ENCODE data around the gene NAALAD2. TPM values are rescaled to one million over a fixed set of nuclear protein-coding genes. Genes with fewer than 3 reads are reported as not detected.
A peak's percentile ranks its signal among the peaks of the same experiment; 100 is the strongest.

Gene NAALAD2
- total RNA-seq, 1 experiment from 2014 or later: 2.1 TPM

DNA sequence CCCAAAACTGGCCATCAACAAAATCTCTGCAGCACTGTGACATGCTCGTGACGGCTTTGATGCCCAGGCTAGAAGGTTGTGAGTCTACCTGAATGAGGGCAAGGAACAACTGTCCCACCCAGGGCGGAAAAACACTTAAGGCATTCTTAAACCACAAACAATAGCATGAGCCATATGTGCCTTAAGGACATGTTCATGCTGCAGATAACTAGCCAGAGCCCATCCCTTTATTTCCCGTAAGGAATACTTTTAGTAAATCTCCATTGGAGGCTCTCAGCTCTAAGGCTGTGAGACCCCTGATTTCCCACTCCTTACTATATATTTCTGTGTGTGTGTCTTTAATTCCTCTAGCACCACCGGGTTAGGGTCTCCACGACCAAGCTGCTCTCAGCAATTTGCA is 85.0 kb downstream of the NAALAD2 start:
- no peak overlapping the region for H3T11ph ChIP-seq (ENCODE audit: low read length)
- H2BK20ac ChIP-seq (ENCODE audit: low read depth, low read length, poor library complexity, severe bottlenecking): no peak overlapping the region
- no peak overlapping the region for H3K14ac ChIP-seq (ENCODE audit: insufficient read depth, low read length)
- no peak overlapping the region for H3K9ac ChIP-seq (ENCODE audit: extremely low read depth, insufficient read length, low read length)
- H2BK5ac ChIP-seq (ENCODE audit: insufficient read length, low read length): no peak overlapping the region
- no peak overlapping the region for H3K23ac ChIP-seq (ENCODE audit: insufficient read length, low read depth, low read length)
- no peaks in the 10 kb centered on the region for H3K27me3 Mint-ChIP-seq (ENCODE audit: low read depth)
- TF ChIP-seq, protein P1, sequence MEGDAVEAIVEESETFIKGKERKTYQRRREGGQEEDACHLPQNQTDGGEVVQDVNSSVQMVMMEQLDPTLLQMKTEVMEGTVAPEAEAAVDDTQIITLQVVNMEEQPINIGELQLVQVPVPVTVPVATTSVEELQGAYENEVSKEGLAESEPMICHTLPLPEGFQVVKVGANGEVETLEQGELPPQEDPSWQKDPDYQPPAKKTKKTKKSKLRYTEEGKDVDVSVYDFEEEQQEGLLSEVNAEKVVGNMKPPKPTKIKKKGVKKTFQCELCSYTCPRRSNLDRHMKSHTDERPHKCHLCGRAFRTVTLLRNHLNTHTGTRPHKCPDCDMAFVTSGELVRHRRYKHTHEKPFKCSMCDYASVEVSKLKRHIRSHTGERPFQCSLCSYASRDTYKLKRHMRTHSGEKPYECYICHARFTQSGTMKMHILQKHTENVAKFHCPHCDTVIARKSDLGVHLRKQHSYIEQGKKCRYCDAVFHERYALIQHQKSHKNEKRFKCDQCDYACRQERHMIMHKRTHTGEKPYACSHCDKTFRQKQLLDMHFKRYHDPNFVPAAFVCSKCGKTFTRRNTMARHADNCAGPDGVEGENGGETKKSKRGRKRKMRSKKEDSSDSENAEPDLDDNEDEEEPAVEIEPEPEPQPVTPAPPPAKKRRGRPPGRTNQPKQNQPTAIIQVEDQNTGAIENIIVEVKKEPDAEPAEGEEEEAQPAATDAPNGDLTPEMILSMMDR (conservative IDR thresholded peaks at IDR 0.05): no peak
- no peak overlapping the region for H2BK15ac ChIP-seq (ENCODE audit: low read depth, low read length)
- H3K56ac ChIP-seq (ENCODE audit: insufficient read length, low read depth, low read length): no peak overlapping the region
- H3K4me3 Mint-ChIP-seq: peak overlapping the region in 1 of 2 experiments; percentile 17; a peak in 2 of 5 replicates
- H3K9me3 Mint-ChIP-seq: peaks cover 5 to 12% of the 10 kb centered on the region in 2 experiments; a peak in 4 of 5 replicates
- H3K4me2 ChIP-seq (ENCODE audit: insufficient read depth, insufficient read length, low read length): no peak overlapping the region
- no peaks in the 10 kb centered on the region for H4K20me1 ChIP-seq (ENCODE audit: control insufficient read depth, insufficient read depth, insufficient read length)
- H4K5ac ChIP-seq (ENCODE audit: insufficient read length, low read depth, low read length): no peak overlapping the region
- DNase-seq: no peak
- peaks cover 4% of the 10 kb centered on the region for H3K79me1 ChIP-seq (ENCODE audit: insufficient read depth, low read depth, low read length, poor library complexity, severe bottlenecking)
- no CpG with 5 or more reads among the region's 6 CpGs for WGBS (ENCODE audit: extremely low coverage, insufficient read length, low lambda C conversion rate)
- no peak overlapping the region for H2AFZ ChIP-seq (ENCODE audit: low read length)
- peak overlapping the region in 2 of 3 experiments; percentile 29 to 89; a peak in 3 of 7 replicates for H3K27ac Mint-ChIP-seq
- no peak overlapping the region for H2AK5ac ChIP-seq (ENCODE audit: insufficient read length, low read length)
- no peak overlapping the region for H3K27ac ChIP-seq (ENCODE audit: insufficient read length, low read depth, low read length)
- H3K27me3 ChIP-seq (ENCODE audit: insufficient read depth, low read length): no peaks in the 10 kb centered on the region
- H3K23me2 ChIP-seq (ENCODE audit: insufficient read length, low read depth, low read length, poor library complexity, severe bottlenecking): peaks cover 6% of the 10 kb centered on the region
- peaks cover 44% of the 10 kb centered on the region; the same call in 1 of the 2 replicates for H3K79me2 ChIP-seq (ENCODE audit: insufficient read depth, low read length)
- H4K91ac ChIP-seq (ENCODE audit: insufficient read length, low read depth, low read length): no peak overlapping the region
- no peaks in the 10 kb centered on the region; the same call in 1 of the 2 replicates for H3K4me1 ChIP-seq (ENCODE audit: insufficient read depth, low read length)
- H4K8ac ChIP-seq (replicated peaks; ENCODE audit: insufficient read length, low read depth, low read length): no peak overlapping the region
- no peak overlapping the region for H2BK12ac ChIP-seq (ENCODE audit: insufficient read length, low read depth, low read length)
- peaks cover 14 to 30% (median 22%) of the 10 kb centered on the region in 3 experiments for H3K36me3 Mint-ChIP-seq (ENCODE audit: insufficient read depth in 1 of 3, low read depth in 3 of 3)
- no peaks in the 10 kb centered on the region for H3K9me3 ChIP-seq (ENCODE audit: control insufficient read depth, low read depth, low read length)
- H3K4me1 Mint-ChIP-seq: peaks cover 56% of the 10 kb centered on the region in 2 experiments
- H2BK120ac ChIP-seq (ENCODE audit: low read depth, low read length, poor library complexity, severe bottlenecking): no peak overlapping the region
- no peak overlapping the region for H3K18ac ChIP-seq (ENCODE audit: insufficient read length, low read depth, low read length)
- H3K4ac ChIP-seq (ENCODE audit: low read depth, low read length): no peak overlapping the region
